Peyer's patch (tissue), 4 donors: ENCODE data around the gene ZNF827. TPM values are rescaled to one million over a fixed set of nuclear protein-coding genes. Genes with fewer than 3 reads are reported as not detected.

Experiments
- DNase-seq, 3 donors: peaks; one replicate each; pipeline ENCODE4 v3.0.0-alpha.2; 2017 to 2019
- H3K27ac ChIP-seq, 4 donors: fragments of 200-600 bp; sonication (generic); one replicate each; pipeline ENCODE4 v1.5.1; 2016 to 2019
- H3K27me3 ChIP-seq, 2 donors: fragments of 200-600 bp; sonication (generic); one replicate each; pipeline ENCODE4 v1.5.1; 2019
- H3K36me3 ChIP-seq, 3 donors: fragments of 200-600 bp; sonication (generic); one replicate each; pipeline ENCODE4 v1.5.1; 2016 to 2019
- H3K4me1 ChIP-seq, 4 donors: fragments of 200-600 bp; sonication (generic); one replicate each; pipeline ENCODE4 v1.5.1; 2016 to 2019
- H3K4me3 ChIP-seq, 4 donors: fragments of 200-600 bp; sonication (generic); 1 replicate in 3 of 4; 2 replicates in 1 of 4; pipeline ENCODE4 v1.5.1; 2016 to 2019; ENCODE audit warnings: mild to moderate bottlenecking in 1 of 4
- H3K9me3 ChIP-seq, 4 donors: fragments of 200-600 bp; sonication (generic); one replicate each; pipeline ENCODE4 v1.5.1; 2016 to 2019; ENCODE audit warnings: mild to moderate bottlenecking in 1 of 4
- POLR2A ChIP-seq, 2 donors: fragments of 450-650 bp; IDR thresholded peaks; one replicate each; pipeline ENCODE4 v1.5.1; 2017; ENCODE audit warnings: antibody characterized with exemption in 2 of 2, mild to moderate bottlenecking in 2 of 2, moderate library complexity in 2 of 2
- total RNA-seq, 4 donors: library from RNA; depleted of rRNA; stranded (reverse); fragments of >200 nt; gene quantifications; one replicate each; pipeline ENCODE4 v1.1.0, GENCODE V29; 2016
- TF ChIP-seq, protein P1 (sequence below), 6 experiments: fragments of 450-650 bp in 4 of 6; fragments of 200-600 bp in 2 of 6; sonication (generic) in 1 of 6; IDR thresholded peaks; one replicate each; pipeline ENCODE4 v1.5.1; 2017 to 2019; ENCODE audit warnings: antibody characterized with exemption in 6 of 6, mild to moderate bottlenecking in 3 of 6, moderate library complexity in 1 of 6

ZNF827 gene
- total RNA-seq, 4 donors from 2014 or later = 46.3 to 206 (median 60.5) TPM

GRCh38 chr4:145920205-145920604 lies 18.4 kb downstream of the ZNF827 start:
- Histone ChIP-seq H3K4me3 (no peak overlapping the region), H3K27me3 (no peaks in the 10 kb centered on the region), H3K27ac (no peak overlapping the region), H3K4me1 (no peaks in the 10 kb centered on the region), H3K36me3 (no peaks in the 10 kb centered on the region), H3K9me3 (no peaks in the 10 kb centered on the region)
- no peak for TF ChIP-seq POLR2A (IDR thresholded peaks at IDR 0.05)
- TF ChIP-seq, protein P1, sequence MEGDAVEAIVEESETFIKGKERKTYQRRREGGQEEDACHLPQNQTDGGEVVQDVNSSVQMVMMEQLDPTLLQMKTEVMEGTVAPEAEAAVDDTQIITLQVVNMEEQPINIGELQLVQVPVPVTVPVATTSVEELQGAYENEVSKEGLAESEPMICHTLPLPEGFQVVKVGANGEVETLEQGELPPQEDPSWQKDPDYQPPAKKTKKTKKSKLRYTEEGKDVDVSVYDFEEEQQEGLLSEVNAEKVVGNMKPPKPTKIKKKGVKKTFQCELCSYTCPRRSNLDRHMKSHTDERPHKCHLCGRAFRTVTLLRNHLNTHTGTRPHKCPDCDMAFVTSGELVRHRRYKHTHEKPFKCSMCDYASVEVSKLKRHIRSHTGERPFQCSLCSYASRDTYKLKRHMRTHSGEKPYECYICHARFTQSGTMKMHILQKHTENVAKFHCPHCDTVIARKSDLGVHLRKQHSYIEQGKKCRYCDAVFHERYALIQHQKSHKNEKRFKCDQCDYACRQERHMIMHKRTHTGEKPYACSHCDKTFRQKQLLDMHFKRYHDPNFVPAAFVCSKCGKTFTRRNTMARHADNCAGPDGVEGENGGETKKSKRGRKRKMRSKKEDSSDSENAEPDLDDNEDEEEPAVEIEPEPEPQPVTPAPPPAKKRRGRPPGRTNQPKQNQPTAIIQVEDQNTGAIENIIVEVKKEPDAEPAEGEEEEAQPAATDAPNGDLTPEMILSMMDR (IDR thresholded peaks at IDR 0.05) = no peak
- DNase-seq = no peak

DNA sequence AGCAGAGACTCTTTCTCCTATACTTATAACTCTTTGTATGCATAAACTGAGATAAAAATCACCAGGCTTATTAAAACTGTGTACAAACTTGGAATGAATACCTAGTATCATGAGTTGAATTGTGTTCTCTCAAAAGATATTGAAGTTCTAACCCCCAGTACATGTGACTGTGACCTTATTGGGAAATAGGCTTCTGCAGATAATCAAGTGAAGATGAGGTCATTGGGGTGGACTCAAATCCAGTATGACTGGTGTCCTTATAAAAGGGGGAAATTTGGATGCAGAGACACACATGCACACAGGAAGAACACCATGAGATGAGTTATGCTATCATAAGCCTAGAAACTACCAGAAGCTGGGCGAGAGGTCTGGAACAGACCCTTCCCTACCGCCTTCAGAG lies 26.2 kb downstream of the ZNF827 start:
- TF ChIP-seq, protein P1 (IDR thresholded peaks at IDR 0.05) = no peak
- no peak for TF ChIP-seq POLR2A (IDR thresholded peaks at IDR 0.05)
- DNase-seq = no peak
- H3K4me1 ChIP-seq = peaks cover 0 to 8% (median 0%) of the 10 kb centered on the region in 4 donors

DNA sequence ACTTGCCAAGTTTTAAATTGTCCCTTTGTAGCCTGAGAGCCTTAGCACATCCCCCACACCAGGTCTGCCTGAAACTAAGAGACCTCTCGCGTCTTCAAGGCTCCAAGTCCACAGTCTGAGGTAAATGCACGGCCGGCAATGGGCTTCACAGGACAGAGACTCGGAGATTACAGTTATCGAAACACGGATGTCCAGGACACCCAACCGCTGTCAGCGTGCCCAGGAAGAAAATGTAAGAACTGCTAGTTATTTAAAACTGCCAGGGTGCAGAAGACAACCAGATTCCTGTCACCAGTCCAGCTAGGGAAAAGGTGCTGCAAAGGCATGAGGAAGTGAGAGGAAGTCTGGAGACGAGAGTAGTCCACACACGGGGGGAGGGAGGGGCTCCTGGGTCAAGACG lies 28.9 kb downstream of the ZNF827 start:
- Histone ChIP-seq H3K36me3 (no peaks in the 10 kb centered on the region), H3K27ac (peak overlapping the region in 3 of 4 donors; percentile 26 to 81 (median 60)), H3K9me3 (no peaks in the 10 kb centered on the region), H3K27me3 (no peaks in the 10 kb centered on the region), H3K4me3 (peak overlapping the region in 3 of 4 donors; percentile 11 to 44 (median 43)), H3K4me1 (peaks cover 0 to 12% (median 0%) of the 10 kb centered on the region in 4 donors)
- TF ChIP-seq POLR2A (IDR thresholded peaks at IDR 0.05) = no peak
- TF ChIP-seq, protein P1 (IDR thresholded peaks at IDR 0.05) = no peak
- peak in 1 of 3 donors; percentile 57 for DNase-seq

More for the DNA sequence above, 26.2 kb downstream of the ZNF827 start:
- no peaks in the 10 kb centered on the region for H3K9me3 ChIP-seq
- no peaks in the 10 kb centered on the region for H3K36me3 ChIP-seq
- H3K4me3 ChIP-seq = no peak overlapping the region
- H3K27ac ChIP-seq = no peak overlapping the region
- no peaks in the 10 kb centered on the region for H3K27me3 ChIP-seq

DNA sequence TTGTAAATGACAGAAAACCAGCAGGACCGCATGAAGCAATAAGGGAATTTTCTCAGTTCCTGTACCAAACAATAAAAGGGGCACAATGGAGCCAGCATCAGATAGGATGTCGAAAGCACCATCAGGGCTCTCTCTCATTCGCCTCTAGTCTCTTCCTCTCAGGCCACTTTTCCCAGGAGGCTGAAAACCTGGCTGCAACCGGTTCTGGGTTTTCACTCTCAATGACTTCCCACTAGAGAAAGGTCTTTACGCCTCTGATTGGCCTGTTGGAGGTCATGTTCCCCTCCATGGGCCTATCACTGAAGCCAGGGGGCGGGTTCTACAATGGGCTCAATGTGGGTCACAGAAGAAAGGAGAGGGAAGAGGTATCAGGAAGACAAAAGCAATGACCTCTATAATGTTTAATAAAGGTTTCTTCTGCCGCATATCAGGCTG lies 29.3 kb downstream of the ZNF827 start:
- Histone ChIP-seq H3K9me3 (no peaks in the 10 kb centered on the region), H3K27ac (peak overlapping the region in 3 of 4 donors; percentile 26 to 81 (median 60)), H3K4me3 (peak overlapping the region in 3 of 4 donors; percentile 11 to 44 (median 43)), H3K27me3 (no peaks in the 10 kb centered on the region), H3K4me1 (peaks cover 0 to 12% (median 0%) of the 10 kb centered on the region in 4 donors), H3K36me3 (no peaks in the 10 kb centered on the region)
- DNase-seq = peak in 2 of 3 donors; percentile 75 to 86
- TF ChIP-seq, protein P1 (IDR thresholded peaks at IDR 0.05) = no peak
- no peak for TF ChIP-seq POLR2A (IDR thresholded peaks at IDR 0.05)

DNA sequence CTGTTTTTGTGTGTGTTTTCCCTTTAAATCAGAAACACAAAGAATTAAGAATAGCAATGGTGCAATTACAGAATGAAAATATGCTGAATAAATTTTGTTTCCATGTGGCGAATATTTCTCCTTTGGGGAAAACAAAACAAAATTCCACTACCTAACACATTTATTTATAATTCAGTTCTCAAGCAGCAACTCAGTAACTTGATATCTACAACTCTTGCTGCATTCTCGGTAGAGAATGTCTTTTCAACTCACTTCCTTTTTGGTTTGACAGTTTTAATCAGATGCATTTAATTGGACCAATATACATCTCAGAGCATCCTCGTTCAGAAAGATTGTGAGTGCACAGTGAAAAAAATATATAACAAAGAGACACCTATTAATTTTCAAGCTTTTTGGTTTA lies 30.8 kb downstream of the ZNF827 start:
- no peak for DNase-seq
- no peaks in the 10 kb centered on the region for H3K27me3 ChIP-seq
- TF ChIP-seq, protein P1 (IDR thresholded peaks at IDR 0.05) = no peak
- TF ChIP-seq POLR2A (IDR thresholded peaks at IDR 0.05) = no peak
- no peak overlapping the region for H3K4me3 ChIP-seq
- no peaks in the 10 kb centered on the region for H3K9me3 ChIP-seq
- H3K4me1 ChIP-seq = peaks cover 0 to 13% (median 0%) of the 10 kb centered on the region in 4 donors
- H3K27ac ChIP-seq = no peak overlapping the region
- peaks cover 0 to 3% (median 0%) of the 10 kb centered on the region in 3 donors for H3K36me3 ChIP-seq
